ENCODE data around the gene MXRA7. TPM values are rescaled to one million over a fixed set of nuclear protein-coding genes. Genes with fewer than 3 reads are reported as not detected.

The MXRA7 gene
- total and polyA plus RNA-seq, 2 experiments from 2014 or later = 101 to 164 TPM

GRCh38 chr17:76672270-76672851 lies 38.4 kb downstream of the MXRA7 start:
- no peak for TF ChIP-seq CTCF (IDR thresholded peaks at IDR 0.05; ENCODE audit: low read depth, low read length)
- no peak for DNase-seq (ENCODE audit: low read depth in 1 of 2, low spot score in 1 of 2)
- peak overlapping the region; percentile 44 for H3K27ac ChIP-seq
- peaks cover 11% of the 10 kb centered on the region for H3K4me1 ChIP-seq (ENCODE audit: low read depth)
- no peaks in the 10 kb centered on the region for H3K27me3 ChIP-seq
- peak overlapping the region; percentile 55 for H3K4me3 ChIP-seq
- H3K9me3 ChIP-seq (ENCODE audit: low read depth) = no peaks in the 10 kb centered on the region
- H3K36me3 ChIP-seq = no peaks in the 10 kb centered on the region

GRCh38 chr17:76671912-76672262 lies 38.9 kb downstream of the MXRA7 start:
- Histone ChIP-seq H3K4me3 (peak overlapping the region; percentile 55), H3K27me3 (no peaks in the 10 kb centered on the region), H3K36me3 (no peaks in the 10 kb centered on the region), H3K9me3 (ENCODE audit: low read depth) (no peaks in the 10 kb centered on the region), H3K4me1 (ENCODE audit: low read depth) (peaks cover 11% of the 10 kb centered on the region), H3K27ac (peak overlapping the region; percentile 44)
- TF ChIP-seq CTCF (IDR thresholded peaks at IDR 0.05; ENCODE audit: low read depth, low read length) = no peak
- no peak for DNase-seq (ENCODE audit: low read depth in 1 of 2, low spot score in 1 of 2)

DNA sequence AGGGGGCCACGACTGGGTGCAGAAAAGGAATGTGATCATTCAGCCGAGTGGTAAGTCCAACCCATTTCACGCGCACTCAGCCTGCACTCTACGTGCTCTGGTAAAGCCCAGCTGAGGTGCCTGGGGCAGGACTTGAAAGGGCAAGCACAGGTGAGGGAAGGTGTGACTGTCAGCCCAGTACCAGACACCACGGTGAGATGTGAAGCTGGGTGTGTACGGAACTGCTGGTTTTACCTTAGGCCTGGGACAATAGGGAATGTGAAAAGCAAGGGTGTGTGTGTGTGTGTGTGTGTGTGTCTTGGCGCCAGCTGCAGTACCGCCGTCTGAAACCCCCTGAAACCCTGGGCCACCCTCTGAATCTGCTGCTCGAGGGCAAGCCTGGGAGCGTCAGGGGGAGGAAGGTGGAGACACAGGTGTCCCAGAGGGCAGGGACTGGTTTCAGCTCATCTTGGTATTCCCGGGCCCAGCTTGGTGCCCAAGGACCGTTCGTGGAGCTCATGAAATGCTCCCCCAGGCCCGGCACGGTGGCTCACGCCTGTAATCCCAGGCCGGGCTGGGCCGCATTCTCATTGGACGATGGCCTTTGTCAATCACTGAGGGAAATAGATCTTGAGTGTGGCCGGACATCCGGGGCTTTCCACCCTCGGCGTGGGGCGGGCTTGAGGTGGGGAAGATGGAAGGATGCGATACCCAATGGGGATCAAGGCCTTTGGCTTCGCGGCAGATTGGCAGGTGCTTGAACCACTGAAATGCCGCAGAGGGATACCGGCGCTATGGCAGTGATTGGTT lies 39.4 kb downstream of the MXRA7 start:
- H3K4me1 ChIP-seq (ENCODE audit: low read depth) = peaks cover 11% of the 10 kb centered on the region
- no peaks in the 10 kb centered on the region for H3K27me3 ChIP-seq
- peak overlapping the region; percentile 71 for H3K27ac ChIP-seq
- DNase-seq (ENCODE audit: low read depth in 1 of 2, low spot score in 1 of 2) = peak; percentile 100
- no peaks in the 10 kb centered on the region for H3K36me3 ChIP-seq
- H3K9me3 ChIP-seq (ENCODE audit: low read depth) = no peaks in the 10 kb centered on the region
- no peak for TF ChIP-seq CTCF (IDR thresholded peaks at IDR 0.05; ENCODE audit: low read depth, low read length)
- H3K4me3 ChIP-seq = peak overlapping the region; percentile 55

DNA sequence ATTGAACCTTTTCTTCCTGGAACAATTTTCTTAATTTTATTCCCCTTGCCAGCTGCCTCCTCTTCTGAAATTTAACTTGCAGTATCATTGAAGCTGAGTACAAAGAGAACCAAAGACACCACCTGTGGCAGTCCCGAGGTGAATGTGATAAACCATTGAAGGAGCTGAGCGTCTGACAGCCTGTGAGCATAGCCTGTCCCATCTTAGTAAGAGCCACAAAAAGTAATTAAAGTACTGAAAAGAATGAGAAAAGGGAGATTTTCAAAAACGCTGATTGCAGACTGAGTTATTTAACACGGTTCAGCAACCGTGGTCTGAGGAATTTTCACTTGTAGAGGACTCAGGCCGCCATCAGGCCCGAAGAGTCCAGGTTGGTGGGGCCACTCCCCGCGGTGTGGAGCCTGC lies 40.0 kb downstream of the MXRA7 start:
- Histone ChIP-seq H3K4me1 (ENCODE audit: low read depth) (peaks cover 11% of the 10 kb centered on the region), H3K4me3 (no peak overlapping the region), H3K27me3 (no peaks in the 10 kb centered on the region), H3K36me3 (no peaks in the 10 kb centered on the region), H3K27ac (peak overlapping the region; percentile 71), H3K9me3 (ENCODE audit: low read depth) (no peaks in the 10 kb centered on the region)
- TF ChIP-seq CTCF (IDR thresholded peaks at IDR 0.05; ENCODE audit: low read depth, low read length) = no peak
- no peak for DNase-seq (ENCODE audit: low read depth in 1 of 2, low spot score in 1 of 2)

DNA sequence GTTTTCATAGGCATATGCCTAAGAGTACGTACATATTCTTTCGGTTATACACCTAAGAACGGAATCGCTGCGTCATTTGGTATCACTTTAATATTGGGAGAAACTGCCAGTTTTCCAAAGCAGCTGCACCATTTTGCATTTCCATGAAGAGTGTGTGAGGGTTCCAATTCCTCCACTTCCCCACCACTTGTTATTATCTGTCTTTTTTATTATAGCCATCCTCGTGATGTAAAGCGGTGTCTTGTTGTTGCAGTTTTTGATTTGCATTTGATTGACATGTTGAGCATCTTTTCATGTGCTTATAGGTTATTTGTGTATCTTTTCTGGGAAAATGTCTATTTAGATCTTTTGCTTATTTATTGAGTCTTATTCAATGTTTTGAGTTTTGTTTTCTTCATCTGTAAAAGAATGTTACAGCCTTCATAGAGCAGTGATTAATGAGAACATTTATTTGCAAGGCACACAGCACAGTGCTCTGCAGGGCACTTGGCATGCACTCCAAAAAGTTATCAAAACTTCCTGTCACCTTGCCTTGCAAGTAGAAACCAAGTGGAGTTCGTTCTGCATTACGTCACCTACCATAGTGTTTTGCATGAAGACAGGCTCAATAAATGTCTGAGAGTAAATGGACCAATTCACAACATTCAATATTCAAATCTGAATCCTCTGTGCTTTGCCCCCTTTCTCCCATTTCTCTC lies 40.6 kb downstream of the MXRA7 start:
- no peaks in the 10 kb centered on the region for H3K9me3 ChIP-seq (ENCODE audit: low read depth)
- H3K4me3 ChIP-seq = no peak overlapping the region

More for the DNA sequence above, 40.6 kb downstream of the MXRA7 start:
- peaks cover 11% of the 10 kb centered on the region for H3K4me1 ChIP-seq (ENCODE audit: low read depth)
- no peaks in the 10 kb centered on the region for H3K36me3 ChIP-seq
- peak overlapping the region; percentile 71 for H3K27ac ChIP-seq
- DNase-seq (ENCODE audit: low read depth in 1 of 2, low spot score in 1 of 2) = no peak
- no peak for TF ChIP-seq CTCF (IDR thresholded peaks at IDR 0.05; ENCODE audit: low read depth, low read length)
- no peaks in the 10 kb centered on the region for H3K27me3 ChIP-seq
